SU-DHL-6 (cell line): ENCODE data around the gene TMEM38B.

ENCODE experiments used
- H2AFZ ChIP-seq: fragments of 200-600 bp; sonication (generic); 2 replicates; pipeline ENCODE4 v1.6.1; 2014; ENCODE audit warnings: low read depth, mild to moderate bottlenecking, moderate library complexity, mixed read lengths, antibody characterized with exemption, low read length; ENCODE audit not compliant: severe bottlenecking
- H3F3A ChIP-seq: fragments of 200-600 bp; shearing (Covaris generic); 2 replicates; pipeline ENCODE4 v1.6.0; 2016; ENCODE audit warnings: antibody characterized with exemption, mild to moderate bottlenecking; ENCODE audit not compliant: insufficient read depth
- H3K27ac ChIP-seq: fragments of 200-600 bp; sonication (generic); 2 replicates; pipeline ENCODE4 v1.5.1; 2016; ENCODE audit warnings: low read depth, mild to moderate bottlenecking, low read length, moderate library complexity, mixed read lengths
- H3K27me3 ChIP-seq: fragments of 200-600 bp; sonication (generic), shearing (Covaris generic); 2 replicates; pipeline ENCODE4 v1.6.0; 2014; ENCODE audit warnings: mild to moderate bottlenecking, low read length
- H3K36me3 ChIP-seq: fragments of 200-600 bp; sonication (generic); 2 replicates; pipeline ENCODE4 v1.6.1; 2014; ENCODE audit warnings: mild to moderate bottlenecking, low read length, mixed read lengths
- H3K4me2 ChIP-seq: fragments of 300-600, 200-600 bp; shearing (Covaris generic), sonication (generic); 2 replicates; pipeline ENCODE4 v1.6.0; 2014; ENCODE audit warnings: low read length, low read depth, mild to moderate bottlenecking; ENCODE audit not compliant: poor library complexity, severe bottlenecking
- H3K4me3 ChIP-seq: fragments of 200-600 bp; sonication (generic); 2 replicates; pipeline ENCODE4 v1.5.1; 2014; ENCODE audit warnings: antibody characterized with exemption, low read length, mild to moderate bottlenecking, mixed read lengths; ENCODE audit not compliant: insufficient read depth, poor library complexity, severe bottlenecking
- H3K79me2 ChIP-seq: fragments of 200-600 bp; sonication (generic); 2 replicates; pipeline ENCODE4 v1.6.1; 2014; ENCODE audit warnings: mild to moderate bottlenecking, low read length, moderate library complexity; ENCODE audit not compliant: insufficient read depth
- H3K9ac ChIP-seq: fragments of 200-600 bp; sonication (generic); 2 replicates; pipeline ENCODE4 v1.7.0; 2014; ENCODE audit warnings: mild to moderate bottlenecking, low read length
- H3K9me2 ChIP-seq: fragments of 200-600 bp; sonication (generic); replicated peaks from 2 replicates; pipeline ENCODE4 v1.6.1; 2014; ENCODE audit warnings: low read length; ENCODE audit not compliant: insufficient read depth
- H3K9me3 ChIP-seq: fragments of 200-600 bp; sonication (generic); 2 replicates; pipeline ENCODE4 v1.6.1; 2014; ENCODE audit warnings: low read length, mixed read lengths; ENCODE audit not compliant: insufficient read depth
- H4K20me1 ChIP-seq: fragments of 200-600 bp; sonication (generic); 2 replicates; pipeline ENCODE4 v1.6.1; 2014; ENCODE audit warnings: low read depth, mild to moderate bottlenecking, antibody characterized with exemption, low read length, moderate library complexity, mixed read lengths
- CTCF ChIP-seq: fragments of 200-600 bp; sonication (generic); IDR thresholded peaks from one replicate; pipeline ENCODE4 v1.5.1; 2017; ENCODE audit warnings: antibody characterized with exemption, mild to moderate bottlenecking, low read length, moderate library complexity; ENCODE audit not compliant: insufficient read depth, poor library complexity, severe bottlenecking
- EZH2phosphoT487 ChIP-seq: fragments of 200-600 bp; sonication (generic), shearing (Covaris generic); conservative IDR thresholded peaks from 2 replicates; pipeline ENCODE4 v1.6.1; 2018; ENCODE audit warnings: mild to moderate bottlenecking, antibody characterized with exemption, low read length, moderate library complexity, mixed read lengths

Gene TMEM38B

GRCh38 chr9:105651806-105652205 lies 42.5 kb upstream of the TMEM38B start:
- H3K4me2 ChIP-seq = no peak overlapping the region
- H3K9me3 ChIP-seq = no peaks in the 10 kb centered on the region
- no peaks in the 10 kb centered on the region for H3K9me2 ChIP-seq
- no peak overlapping the region for H3K4me3 ChIP-seq
- H4K20me1 ChIP-seq = no peaks in the 10 kb centered on the region
- H3K9ac ChIP-seq = no peak overlapping the region
- H3K27ac ChIP-seq = no peak overlapping the region
- no peaks in the 10 kb centered on the region for H3K36me3 ChIP-seq
- H2AFZ ChIP-seq = no peak overlapping the region
- no peaks in the 10 kb centered on the region for H3K79me2 ChIP-seq
- no peaks in the 10 kb centered on the region; the same call in 1 of the 2 replicates for H3F3A ChIP-seq
- H3K27me3 ChIP-seq = no peaks in the 10 kb centered on the region
- TF ChIP-seq CTCF (no peak), EZH2phosphoT487 (no peak)

- TF ChIP-seq EZH2phosphoT487 (no peak), CTCF (no peak)
- H4K20me1 ChIP-seq = no peaks in the 10 kb centered on the region
- no peak overlapping the region for H3K9ac ChIP-seq
- H2AFZ ChIP-seq = no peak overlapping the region
- H3F3A ChIP-seq = no peaks in the 10 kb centered on the region
- no peak overlapping the region for H3K4me3 ChIP-seq
- H3K27ac ChIP-seq = no peak overlapping the region
- H3K36me3 ChIP-seq = no peaks in the 10 kb centered on the region
- H3K27me3 ChIP-seq = no peaks in the 10 kb centered on the region
- no peaks in the 10 kb centered on the region for H3K9me3 ChIP-seq
- no peak overlapping the region for H3K4me2 ChIP-seq
- H3K79me2 ChIP-seq = no peaks in the 10 kb centered on the region
- H3K9me2 ChIP-seq = no peaks in the 10 kb centered on the region
Observed at GRCh38 chr9:105656131-105656921, 38.0 kb upstream of the TMEM38B start.

GRCh38 chr9:105658351-105658750 lies 36.0 kb upstream of the TMEM38B start:
- Histone ChIP-seq H3K9me3 (no peaks in the 10 kb centered on the region), H3K79me2 (no peaks in the 10 kb centered on the region), H3K4me3 (no peak overlapping the region), H3K9ac (no peak overlapping the region), H3K4me2 (no peak overlapping the region), H3K27me3 (no peaks in the 10 kb centered on the region), H3K9me2 (no peaks in the 10 kb centered on the region), H3F3A (no peaks in the 10 kb centered on the region), H2AFZ (no peak overlapping the region), H4K20me1 (no peaks in the 10 kb centered on the region), H3K27ac (no peak overlapping the region), H3K36me3 (no peaks in the 10 kb centered on the region)
- no peak for TF ChIP-seq EZH2phosphoT487
- no peak for TF ChIP-seq CTCF
